NCI-H774 (cell line): Measurements from ENCODE around the gene CDC14A.
"Not testable (repeated sequence)": the region's sequence is repeated elsewhere in the genome, so short reads cannot be mapped to it uniquely, and the experiment has no call there.

ENCODE experiments used
- DNase-seq: peaks from one replicate; lab custom pipeline; 2025; lab: John Stamatoyannopoulos, UW

The CDC14A gene

GRCh38 chr1:100332331-100332730, 20.0 kb upstream of the CDC14A start:
- DNase-seq: no peak

DNA sequence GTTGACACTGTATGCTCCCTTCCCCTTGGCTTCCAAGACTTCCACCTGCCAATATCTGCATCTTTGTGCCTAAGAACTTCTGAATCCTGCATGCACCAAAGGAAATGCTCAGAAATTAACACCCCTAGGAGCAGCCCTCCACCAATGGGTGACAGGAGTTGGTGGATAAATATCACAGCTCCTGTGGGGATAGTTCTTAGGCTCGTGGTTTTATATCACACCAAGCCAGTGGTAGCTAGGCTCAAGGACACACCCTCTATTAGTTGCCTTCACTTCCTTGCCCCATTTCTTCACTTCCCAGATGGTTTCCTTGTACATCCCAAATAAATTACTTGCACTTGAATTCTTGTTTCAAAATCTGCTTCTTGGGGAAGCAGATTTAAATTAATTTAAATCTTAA, 16.9 kb upstream of the CDC14A start:
- no peak for DNase-seq

- not testable (repeated sequence) for DNase-seq
Measured at GRCh38 chr1:100337878-100338277, 14.4 kb upstream of the CDC14A start.

DNA sequence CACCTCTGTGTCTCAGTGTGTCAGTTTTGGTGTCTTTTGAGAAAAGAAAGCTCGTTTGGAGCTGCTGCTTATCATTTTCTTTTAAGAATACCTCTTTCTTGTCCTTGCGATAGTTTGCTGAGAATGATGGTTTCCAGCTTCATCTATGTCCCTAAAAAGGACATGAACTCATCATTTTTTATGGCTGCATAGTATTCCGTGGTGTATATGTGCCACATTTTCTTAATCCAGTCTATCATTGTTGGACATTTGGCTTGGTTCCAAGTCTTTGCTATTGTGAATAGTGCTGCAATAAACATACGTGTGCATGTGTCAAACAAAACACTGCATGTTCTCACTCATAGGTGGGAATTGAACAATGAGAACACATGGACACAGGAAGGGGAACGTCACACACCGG, 12.6 kb upstream of the CDC14A start:
- not testable (repeated sequence) for DNase-seq

- DNase-seq: no peak
Measured at GRCh38 chr1:100340494-100340893, 11.8 kb upstream of the CDC14A start.

DNA sequence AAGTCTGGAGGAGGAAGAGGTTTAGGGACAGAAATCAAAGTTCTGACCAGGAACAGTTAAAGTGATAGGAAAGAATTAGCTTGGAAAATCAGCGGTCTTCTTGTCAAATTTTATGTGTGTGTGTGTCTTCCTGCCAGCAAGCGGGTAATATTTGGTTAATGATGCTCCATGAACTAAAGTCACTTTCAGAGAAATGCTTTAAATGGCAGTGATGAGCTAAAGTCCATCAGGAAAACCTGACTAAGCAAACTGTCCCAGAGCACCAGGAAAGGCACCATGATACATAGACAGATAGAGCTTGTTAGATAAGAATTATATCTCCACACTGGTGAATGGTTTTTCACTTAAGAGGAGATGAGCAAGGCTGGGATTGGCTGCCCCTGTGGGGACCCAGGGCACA, 10.0 kb upstream of the CDC14A start:
- DNase-seq: no peak

GRCh38 chr1:100343897-100344296, 8.4 kb upstream of the CDC14A start:
- DNase-seq: no peak

DNA sequence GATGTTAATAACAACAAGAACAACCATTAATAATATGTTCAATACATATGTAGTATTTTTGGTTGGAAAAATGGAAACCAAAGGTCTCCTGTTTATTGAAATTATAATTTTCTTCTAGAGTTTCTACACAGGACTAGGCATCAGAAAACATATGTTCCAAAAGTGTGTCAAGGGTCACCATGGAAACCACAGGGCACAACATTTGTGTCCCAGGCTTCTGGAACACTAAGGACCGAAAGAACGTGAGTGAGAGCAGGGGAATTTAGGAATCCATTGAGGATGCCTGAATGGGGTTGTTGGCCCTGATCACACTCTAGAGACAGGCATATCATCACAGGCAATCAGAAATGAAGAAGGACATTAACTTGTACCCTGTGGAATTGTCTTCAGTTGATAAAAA, 7.5 kb upstream of the CDC14A start:
- no peak for DNase-seq

GRCh38 chr1:100346387-100346786, 5.9 kb upstream of the CDC14A start:
- no peak for DNase-seq

GRCh38 chr1:100347009-100347966, 5.0 kb upstream of the CDC14A start:
- no peak for DNase-seq

DNA sequence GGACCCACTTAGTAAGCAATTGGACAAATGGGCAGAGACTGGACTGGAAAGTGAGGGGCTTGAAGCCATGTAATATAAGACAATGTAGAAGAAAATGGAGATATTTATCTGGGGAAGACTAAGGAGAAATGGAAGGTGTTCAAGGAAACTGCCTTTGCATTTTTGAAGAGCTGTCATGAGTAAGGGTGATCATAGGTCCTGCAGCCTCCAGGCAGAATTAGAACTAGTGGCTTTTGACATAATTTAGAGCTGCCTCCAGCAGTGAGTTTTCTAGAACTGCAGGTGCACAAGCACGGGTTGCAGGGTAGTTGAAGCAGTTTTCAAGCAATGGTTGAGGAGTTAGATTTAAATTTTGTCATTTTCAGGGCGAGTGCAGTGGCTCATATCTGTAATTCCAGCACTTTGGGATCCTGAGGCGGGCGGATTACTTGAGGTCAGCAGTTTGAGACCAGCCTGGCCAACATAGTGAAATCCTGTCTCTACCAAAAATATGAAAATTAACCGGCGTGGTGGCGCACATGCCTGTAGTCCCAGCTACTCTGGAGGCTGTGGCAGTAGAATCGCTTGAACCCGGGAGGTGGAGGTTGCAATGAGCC, 3.7 kb upstream of the CDC14A start:
- DNase-seq: no peak

GRCh38 chr1:100349246-100349645, 3.1 kb upstream of the CDC14A start:
- no peak for DNase-seq

DNA sequence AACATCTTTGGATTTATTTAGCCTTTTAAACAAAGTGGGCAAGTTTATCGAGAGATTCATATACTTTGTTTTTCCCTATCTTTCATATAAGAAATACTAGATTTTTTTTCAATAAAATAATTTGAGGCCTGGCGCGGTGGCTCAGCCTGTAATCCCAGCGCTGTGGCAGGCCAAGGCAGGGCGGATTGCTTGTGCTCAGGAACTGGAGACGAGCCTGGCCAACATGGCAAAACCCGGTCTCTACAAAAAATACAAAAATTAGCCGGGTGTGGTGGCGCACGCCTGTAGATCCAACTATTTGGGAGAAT, 1.6 kb upstream of the CDC14A start:
- no peak for DNase-seq

- peak; percentile 71 for DNase-seq
Measured at GRCh38 chr1:100351095-100351887, 1.0 kb upstream of the CDC14A start.

GRCh38 chr1:100353071-100353801, 930 bp downstream of the CDC14A start:
- DNase-seq: no peak

DNA sequence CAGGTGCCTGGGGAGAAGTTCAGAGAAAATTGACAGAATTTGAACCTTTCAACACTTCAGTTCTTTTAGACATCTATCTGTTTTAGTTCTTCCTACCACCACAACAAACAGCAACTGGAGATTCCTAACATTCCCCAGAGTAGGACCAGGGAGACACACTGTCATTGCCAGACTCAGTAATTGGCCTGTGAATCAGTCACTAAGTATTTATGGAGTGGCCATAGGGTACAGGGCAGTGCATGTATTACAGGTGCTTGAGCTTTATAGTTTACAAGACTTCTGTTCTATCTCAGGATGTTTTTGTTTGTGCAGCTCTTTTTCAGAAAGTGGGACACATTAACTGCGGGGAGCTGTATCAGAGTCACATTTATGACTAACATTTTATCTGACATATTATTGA, 1.7 kb downstream of the CDC14A start:
- no peak for DNase-seq

DNA sequence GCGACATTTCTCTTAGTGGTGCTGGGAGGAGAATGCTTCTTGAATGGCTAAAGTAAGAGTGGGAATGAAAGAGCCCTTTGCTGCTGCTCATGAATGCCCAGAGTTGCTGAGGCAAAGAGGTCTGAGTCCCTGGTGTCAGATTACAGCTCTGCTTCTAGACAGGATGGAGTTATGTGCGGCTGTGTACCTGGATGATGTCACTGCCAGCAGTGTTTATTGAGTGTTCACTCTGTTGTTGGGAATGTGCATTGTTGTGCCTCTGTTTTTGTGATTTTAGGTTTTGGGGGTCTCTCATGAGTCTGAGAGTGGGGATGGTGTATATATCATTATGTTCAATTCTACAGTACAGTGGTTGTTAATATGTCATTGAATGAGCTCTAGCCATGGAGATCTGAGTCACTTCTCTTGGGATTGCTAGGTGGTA, 2.7 kb downstream of the CDC14A start:
- DNase-seq: peak; percentile 34

DNA sequence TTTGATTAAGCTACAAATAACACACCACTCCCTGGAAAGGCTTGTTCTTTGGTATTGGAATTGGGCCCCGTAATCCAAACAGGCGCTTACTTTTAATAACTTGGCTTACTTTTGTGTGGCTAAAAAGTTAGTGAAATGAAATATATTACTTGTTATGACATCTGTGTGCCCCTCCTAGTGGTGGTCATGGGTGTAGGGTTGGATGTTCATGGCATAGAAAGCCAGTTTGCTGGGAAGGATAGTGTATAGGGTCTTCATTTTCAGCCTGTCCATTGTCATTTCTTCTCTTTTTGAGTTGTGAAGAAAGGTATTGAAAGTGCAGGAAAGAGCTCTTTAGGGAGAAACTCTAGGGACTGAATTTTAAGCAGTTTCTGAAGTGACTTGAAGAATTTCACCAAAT, 5.9 kb downstream of the CDC14A start:
- no peak for DNase-seq

GRCh38 chr1:100359139-100359538, 6.8 kb downstream of the CDC14A start:
- no peak for DNase-seq

GRCh38 chr1:100360790-100361510, 8.6 kb downstream of the CDC14A start:
- DNase-seq: no peak

DNA sequence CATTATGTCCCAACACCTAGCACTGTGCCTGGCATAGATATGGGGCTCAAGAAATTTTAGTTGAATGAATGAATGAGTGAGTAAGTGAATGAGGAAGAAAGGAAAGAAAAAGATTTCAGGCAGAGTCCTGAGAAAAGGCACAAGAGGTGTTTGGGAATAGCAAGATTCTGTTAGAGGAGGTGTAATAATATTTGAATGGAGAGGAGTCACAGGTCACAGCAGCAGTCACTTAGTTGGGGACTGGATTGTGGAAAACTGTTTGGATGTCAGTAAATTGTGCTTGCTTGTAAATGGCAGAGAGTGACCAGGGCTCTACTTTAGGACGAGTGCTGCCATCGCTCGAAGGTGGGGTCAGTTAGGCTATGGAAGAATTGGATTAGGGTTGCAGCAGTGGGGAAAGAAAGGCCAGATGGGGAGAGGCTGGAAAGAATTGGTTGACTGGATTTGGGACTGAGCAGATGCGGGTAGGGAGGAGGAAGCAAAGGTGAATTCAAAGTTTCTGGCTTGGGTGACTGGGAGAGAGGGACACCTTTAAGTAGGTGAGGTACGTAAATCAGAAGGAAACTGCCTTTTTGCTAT, 9.3 kb downstream of the CDC14A start:
- DNase-seq: no peak
